CD14-positive monocyte (primary cell): ENCODE data around the gene CPN2. TPM values are rescaled to one million over a fixed set of nuclear protein-coding genes. Genes with fewer than 3 reads are reported as not detected.

Experiments used
- DNase-seq, 3 donors: peaks; one replicate each; pipeline ENCODE4 v3.0.0-alpha.2; 2011 to 2022
- H2AFZ ChIP-seq: 2 replicates; pipeline ENCODE4 v1.6.0; 2012; ENCODE audit warnings: mild to moderate bottlenecking, low read depth, low read length, inconsistent platforms; ENCODE audit not compliant: insufficient read depth, poor library complexity, severe bottlenecking
- H3K27ac ChIP-seq, 2 donors: 1 replicate in 1 of 2; 2 replicates in 1 of 2; pipeline ENCODE4 v1.5.1; 2012 to 2013; ENCODE audit warnings: low read length in 2 of 2, control low read depth in 1 of 2, inconsistent platforms in 1 of 2, low read depth in 1 of 2, mild to moderate bottlenecking in 1 of 2
- H3K27me3 ChIP-seq, 2 donors: one replicate each; pipeline versions ENCODE4 v1.6.0 to v1.6.1; 2011 to 2013; ENCODE audit warnings: low read length in 2 of 2; ENCODE audit not compliant: control insufficient read depth in 2 of 2, insufficient read depth in 2 of 2
- H3K36me3 ChIP-seq, 2 donors: replicated peaks in 1 of 2; 1 replicate in 1 of 2; 2 replicates in 1 of 2; pipeline versions ENCODE4 v1.5.1 to v1.6.1; 2012 to 2013; ENCODE audit warnings: low read length in 2 of 2, control low read depth in 1 of 2, inconsistent platforms in 1 of 2, mild to moderate bottlenecking in 1 of 2; ENCODE audit not compliant: insufficient read depth in 2 of 2, control insufficient read depth in 1 of 2
- H3K4me1 ChIP-seq, 2 donors: 1 replicate in 1 of 2; 2 replicates in 1 of 2; pipeline versions ENCODE4 v1.5.1 to v1.6.1; 2012 to 2013; ENCODE audit warnings: low read length in 2 of 2, control low read depth in 1 of 2, inconsistent platforms in 1 of 2, mild to moderate bottlenecking in 1 of 2, moderate library complexity in 1 of 2; ENCODE audit not compliant: insufficient read depth in 2 of 2, control insufficient read depth in 1 of 2
- H3K4me2 ChIP-seq: replicated peaks from 2 replicates; pipeline ENCODE3; 2012; ENCODE audit warnings: low read length, moderate library complexity, mild to moderate bottlenecking; ENCODE audit not compliant: poor library complexity, severe bottlenecking; ENCODE audit errors: extremely low read depth
- H3K4me3 ChIP-seq, 3 experiments: fragments of 200-600 bp in 1 of 3; sonication (generic) in 1 of 3; replicated peaks in 1 of 3; 1 replicate in 2 of 3; 2 replicates in 1 of 3; pipeline ENCODE4 v1.5.1; 2011 to 2013; ENCODE audit warnings: low read length in 3 of 3, mild to moderate bottlenecking in 3 of 3, control low read depth in 2 of 3, low read depth in 2 of 3, inconsistent platforms in 1 of 3, moderate library complexity in 1 of 3
- H3K79me2 ChIP-seq: 2 replicates; pipeline ENCODE4 v1.6.0; 2012; ENCODE audit warnings: mild to moderate bottlenecking, control low read depth, inconsistent platforms, low read length, moderate library complexity; ENCODE audit not compliant: insufficient read depth
- H3K9ac ChIP-seq: 2 replicates; pipeline ENCODE4 v1.6.0; 2017; ENCODE audit warnings: low read length, mild to moderate bottlenecking; ENCODE audit not compliant: insufficient read depth, poor library complexity, severe bottlenecking
- H3K9me3 ChIP-seq, 2 donors: replicated peaks in 1 of 2; 1 replicate in 1 of 2; 2 replicates in 1 of 2; pipeline versions ENCODE4 v1.5.1 to v1.6.1; 2012 to 2013; ENCODE audit warnings: low read length in 2 of 2, control low read depth in 1 of 2; ENCODE audit not compliant: control insufficient read depth in 1 of 2, insufficient read depth in 1 of 2
- H4K20me1 ChIP-seq: 2 replicates; pipeline ENCODE4 v1.6.0; 2012; ENCODE audit warnings: mild to moderate bottlenecking, low read length, control low read depth, moderate library complexity; ENCODE audit not compliant: insufficient read depth
- H3K27ac Mint-ChIP-seq, 7 donors: one replicate each; pipeline ENCODE4 v1.8.0; 2020; ENCODE audit warnings: mild to moderate bottlenecking in 7 of 7, mixed read lengths in 7 of 7, moderate library complexity in 6 of 7, inconsistent platforms in 2 of 7
- H3K27me3 Mint-ChIP-seq, 3 donors: one replicate each; pipeline ENCODE4 v1.8.0; 2021 to 2022; ENCODE audit warnings: low read depth in 3 of 3, mild to moderate bottlenecking in 3 of 3, mixed read lengths in 3 of 3, moderate library complexity in 3 of 3, inconsistent platforms in 1 of 3
- H3K36me3 Mint-ChIP-seq, 2 donors: one replicate each; pipeline ENCODE4 v1.8.0; 2020; ENCODE audit warnings: mixed read lengths in 2 of 2, inconsistent platforms in 1 of 2, mild to moderate bottlenecking in 1 of 2
- H3K4me1 Mint-ChIP-seq: one replicate; pipeline ENCODE4 v1.8.0; 2020; ENCODE audit warnings: mild to moderate bottlenecking, mixed read lengths
- H3K4me3 Mint-ChIP-seq, 2 donors: one replicate each; pipeline ENCODE4 v1.8.0; 2020; ENCODE audit warnings: mild to moderate bottlenecking in 2 of 2, mixed read lengths in 2 of 2, moderate library complexity in 1 of 2
- H3K9me3 Mint-ChIP-seq, 7 donors: one replicate each; pipeline ENCODE4 v1.8.0; 2020 to 2022; ENCODE audit warnings: mixed read lengths in 7 of 7, mild to moderate bottlenecking in 6 of 7, moderate library complexity in 6 of 7, inconsistent platforms in 2 of 7
- WGBS: methylation state at CpG from one replicate; pipeline ENCODE4 v1.1.5; 2013; ENCODE audit warnings: missing lambda C conversion rate; ENCODE audit not compliant: insufficient coverage; 5-methylcytosine and 5-hydroxymethylcytosine counted together
- intact Hi-C, 2 donors: fragments of 100-400 bp; cut with micrococcal nuclease; formaldehyde crosslinking; loops; one replicate each; pipeline versions ENCODE4 v1.15.0 to v1.15.1; 2023
- polyA plus RNA-seq, 3 donors: library from polyadenylated mRNA; depleted of rRNA in 1 of 3; unstranded in 2 of 3; stranded (reverse) in 1 of 3; fragments of 300-500 nt in 2 of 3; fragments of >200 nt in 1 of 3; fragmentation: Illumina TruSeq in 2 of 3; gene quantifications; 1 replicate in 2 of 3; 2 replicates in 1 of 3; pipeline ENCODE4 v1.2.3, GENCODE V29; 2012 to 2021
- TF ChIP-seq, protein P1 (sequence below): fragments of 200-600 bp; IDR thresholded peaks from one replicate; pipeline ENCODE4 v1.8.0; 2022; ENCODE audit warnings: antibody characterized with exemption, mild to moderate bottlenecking

CPN2 gene
- polyA plus RNA-seq, 3 donors = not detected

DNA sequence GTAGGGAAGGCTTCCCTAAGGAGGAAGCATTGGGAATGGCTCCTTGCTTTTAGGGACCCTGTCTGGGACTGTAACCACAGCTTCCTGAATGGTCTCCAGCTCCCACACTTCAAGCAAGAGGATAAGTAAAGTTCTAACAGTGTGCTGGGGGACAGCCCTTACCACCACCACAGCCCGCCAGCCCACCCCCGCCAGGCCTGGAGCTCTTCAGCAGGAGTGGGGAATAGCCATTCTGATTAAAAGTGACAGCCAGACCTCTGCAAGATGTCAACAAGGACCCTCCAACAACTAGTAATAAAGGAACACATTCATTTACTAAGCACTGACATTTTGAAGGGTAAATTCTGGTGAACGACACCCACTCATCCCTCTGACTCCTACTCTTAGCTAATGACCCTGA is 49.4 kb downstream of the CPN2 start:
- H3K9ac ChIP-seq = no peak overlapping the region
- Mint-ChIP-seq H3K27me3 (peaks cover 25 to 40% (median 32%) of the 10 kb centered on the region in 3 donors), H3K4me3 (no peak overlapping the region), H3K36me3 (no peaks in the 10 kb centered on the region), H3K9me3 (no peaks in the 10 kb centered on the region), H3K27ac (no peak overlapping the region), H3K4me1 (peaks cover 14% of the 10 kb centered on the region)
- no peak overlapping the region for H3K4me2 ChIP-seq
- no peak overlapping the region for H2AFZ ChIP-seq
- no peak for DNase-seq
- H3K9me3 ChIP-seq = no peaks in the 10 kb centered on the region
- H3K27me3 ChIP-seq = peaks cover under 1 to 35% of the 10 kb centered on the region in 2 donors
- no peaks in the 10 kb centered on the region for H3K36me3 ChIP-seq
- no peak overlapping the region for H3K4me3 ChIP-seq
- WGBS = 86% methylated on average over 1 of the region's 3 CpGs
- TF ChIP-seq, protein P1, sequence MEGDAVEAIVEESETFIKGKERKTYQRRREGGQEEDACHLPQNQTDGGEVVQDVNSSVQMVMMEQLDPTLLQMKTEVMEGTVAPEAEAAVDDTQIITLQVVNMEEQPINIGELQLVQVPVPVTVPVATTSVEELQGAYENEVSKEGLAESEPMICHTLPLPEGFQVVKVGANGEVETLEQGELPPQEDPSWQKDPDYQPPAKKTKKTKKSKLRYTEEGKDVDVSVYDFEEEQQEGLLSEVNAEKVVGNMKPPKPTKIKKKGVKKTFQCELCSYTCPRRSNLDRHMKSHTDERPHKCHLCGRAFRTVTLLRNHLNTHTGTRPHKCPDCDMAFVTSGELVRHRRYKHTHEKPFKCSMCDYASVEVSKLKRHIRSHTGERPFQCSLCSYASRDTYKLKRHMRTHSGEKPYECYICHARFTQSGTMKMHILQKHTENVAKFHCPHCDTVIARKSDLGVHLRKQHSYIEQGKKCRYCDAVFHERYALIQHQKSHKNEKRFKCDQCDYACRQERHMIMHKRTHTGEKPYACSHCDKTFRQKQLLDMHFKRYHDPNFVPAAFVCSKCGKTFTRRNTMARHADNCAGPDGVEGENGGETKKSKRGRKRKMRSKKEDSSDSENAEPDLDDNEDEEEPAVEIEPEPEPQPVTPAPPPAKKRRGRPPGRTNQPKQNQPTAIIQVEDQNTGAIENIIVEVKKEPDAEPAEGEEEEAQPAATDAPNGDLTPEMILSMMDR = no peak
- intact Hi-C loops = no loop called here
- no peaks in the 10 kb centered on the region for H4K20me1 ChIP-seq
- no peaks in the 10 kb centered on the region for H3K79me2 ChIP-seq
- no peak overlapping the region for H3K27ac ChIP-seq
- H3K4me1 ChIP-seq = no peaks in the 10 kb centered on the region

DNA sequence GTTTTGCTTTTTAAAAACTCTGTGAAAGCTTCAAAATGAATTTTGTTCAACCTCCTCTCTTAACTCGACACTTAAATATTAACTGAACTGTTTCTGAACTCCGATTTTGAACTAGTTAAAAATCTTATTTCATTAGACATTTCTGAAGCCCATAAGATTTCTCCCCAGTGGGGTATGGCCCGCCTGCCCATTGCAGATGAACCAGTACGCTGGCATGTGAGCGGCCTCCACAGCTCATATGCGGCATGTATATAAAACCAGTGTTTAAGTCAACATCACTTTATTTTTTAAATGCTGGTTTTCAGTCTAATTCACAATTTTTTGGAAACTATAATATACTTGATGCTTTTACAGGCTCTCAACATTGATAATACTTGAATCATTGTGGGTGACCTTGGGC is 50.2 kb downstream of the CPN2 start:
- H3K4me3 ChIP-seq = no peak overlapping the region
- TF ChIP-seq, protein P1 = no peak
- peaks cover 0 to 35% of the 10 kb centered on the region in 2 donors for H3K27me3 ChIP-seq
- H3K4me1 Mint-ChIP-seq = peaks cover 9% of the 10 kb centered on the region
- H3K27ac ChIP-seq = no peak overlapping the region
- H3K4me1 ChIP-seq = no peaks in the 10 kb centered on the region
- peaks cover 23 to 38% (median 32%) of the 10 kb centered on the region in 3 donors for H3K27me3 Mint-ChIP-seq
- H3K4me2 ChIP-seq = no peak overlapping the region
- H3K27ac Mint-ChIP-seq = no peak overlapping the region
- H3K9me3 ChIP-seq = no peaks in the 10 kb centered on the region
- WGBS = 100% methylated on average over 2 of the region's 6 CpGs
- no peaks in the 10 kb centered on the region for H4K20me1 ChIP-seq
- no peak overlapping the region for H3K9ac ChIP-seq
- H3K36me3 Mint-ChIP-seq = no peaks in the 10 kb centered on the region
- intact Hi-C loops = no loop called here
- DNase-seq = no peak
- no peaks in the 10 kb centered on the region for H3K79me2 ChIP-seq
- no peak overlapping the region for H3K4me3 Mint-ChIP-seq
- no peak overlapping the region for H2AFZ ChIP-seq
- no peaks in the 10 kb centered on the region for H3K9me3 Mint-ChIP-seq
- no peaks in the 10 kb centered on the region for H3K36me3 ChIP-seq
